NB4 (cell line): Measurements from ENCODE around the gene ANXA4.

ENCODE experiments used
- DNase-seq: peaks from one replicate; pipeline ENCODE4 v3.0.0; 2010; ENCODE audit warnings: low read depth
- H3K4me3 ChIP-seq: one replicate; pipeline ENCODE4 v1.5.1; 2011; ENCODE audit warnings: mild to moderate bottlenecking, low read depth, low read length, moderate library complexity
- MYC ChIP-seq: IDR thresholded peaks from 2 replicates; pipeline ENCODE4 v1.6.1; 2011; ENCODE audit warnings: low read depth, low read length
- POLR2A ChIP-seq: IDR thresholded peaks from 2 replicates; pipeline ENCODE4 v1.6.1; 2011; ENCODE audit warnings: mild to moderate bottlenecking; ENCODE audit not compliant: insufficient read length; ENCODE audit errors: extremely low read depth
- TF ChIP-seq, protein P1 (sequence below): IDR thresholded peaks from one replicate; pipeline ENCODE4 v1.5.1; 2012; ENCODE audit warnings: low read depth, low read length
- TF ChIP-seq, protein P2 (sequence below): IDR thresholded peaks from 2 replicates; pipeline ENCODE4 v1.6.1; 2011; ENCODE audit warnings: low read depth, low read length

ANXA4 gene

DNA sequence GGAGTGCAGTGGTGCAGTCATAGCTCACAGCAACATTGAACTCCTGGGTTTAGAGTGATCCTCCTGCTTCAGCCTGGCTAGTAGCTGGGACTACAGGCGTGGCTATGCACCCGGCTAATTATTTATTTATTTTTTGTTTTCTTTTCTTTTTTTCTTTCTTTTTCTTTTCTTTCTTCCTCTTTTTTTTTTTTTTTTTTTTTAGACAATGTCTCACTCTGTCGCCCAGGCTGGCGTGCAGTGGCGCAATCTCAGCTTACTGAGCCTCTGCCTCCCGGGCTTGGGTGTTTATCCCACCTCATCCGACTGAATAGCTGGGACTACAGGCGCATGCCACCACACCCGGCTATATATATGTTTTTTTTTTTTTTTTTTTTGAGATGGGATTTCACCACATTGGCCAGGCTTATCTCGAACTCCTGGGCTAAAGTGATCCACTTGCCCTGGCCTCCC is 1.4 kb upstream of the ANXA4 start:
- peak; percentile 53 for DNase-seq
- peak overlapping the region; percentile 82 for H3K4me3 ChIP-seq
- TF ChIP-seq MYC (no peak), POLR2A (no peak)
- TF ChIP-seq, protein P1, sequence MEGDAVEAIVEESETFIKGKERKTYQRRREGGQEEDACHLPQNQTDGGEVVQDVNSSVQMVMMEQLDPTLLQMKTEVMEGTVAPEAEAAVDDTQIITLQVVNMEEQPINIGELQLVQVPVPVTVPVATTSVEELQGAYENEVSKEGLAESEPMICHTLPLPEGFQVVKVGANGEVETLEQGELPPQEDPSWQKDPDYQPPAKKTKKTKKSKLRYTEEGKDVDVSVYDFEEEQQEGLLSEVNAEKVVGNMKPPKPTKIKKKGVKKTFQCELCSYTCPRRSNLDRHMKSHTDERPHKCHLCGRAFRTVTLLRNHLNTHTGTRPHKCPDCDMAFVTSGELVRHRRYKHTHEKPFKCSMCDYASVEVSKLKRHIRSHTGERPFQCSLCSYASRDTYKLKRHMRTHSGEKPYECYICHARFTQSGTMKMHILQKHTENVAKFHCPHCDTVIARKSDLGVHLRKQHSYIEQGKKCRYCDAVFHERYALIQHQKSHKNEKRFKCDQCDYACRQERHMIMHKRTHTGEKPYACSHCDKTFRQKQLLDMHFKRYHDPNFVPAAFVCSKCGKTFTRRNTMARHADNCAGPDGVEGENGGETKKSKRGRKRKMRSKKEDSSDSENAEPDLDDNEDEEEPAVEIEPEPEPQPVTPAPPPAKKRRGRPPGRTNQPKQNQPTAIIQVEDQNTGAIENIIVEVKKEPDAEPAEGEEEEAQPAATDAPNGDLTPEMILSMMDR, result no peak
- TF ChIP-seq, protein P2, sequence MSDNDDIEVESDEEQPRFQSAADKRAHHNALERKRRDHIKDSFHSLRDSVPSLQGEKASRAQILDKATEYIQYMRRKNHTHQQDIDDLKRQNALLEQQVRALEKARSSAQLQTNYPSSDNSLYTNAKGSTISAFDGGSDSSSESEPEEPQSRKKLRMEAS, result no peak

DNA sequence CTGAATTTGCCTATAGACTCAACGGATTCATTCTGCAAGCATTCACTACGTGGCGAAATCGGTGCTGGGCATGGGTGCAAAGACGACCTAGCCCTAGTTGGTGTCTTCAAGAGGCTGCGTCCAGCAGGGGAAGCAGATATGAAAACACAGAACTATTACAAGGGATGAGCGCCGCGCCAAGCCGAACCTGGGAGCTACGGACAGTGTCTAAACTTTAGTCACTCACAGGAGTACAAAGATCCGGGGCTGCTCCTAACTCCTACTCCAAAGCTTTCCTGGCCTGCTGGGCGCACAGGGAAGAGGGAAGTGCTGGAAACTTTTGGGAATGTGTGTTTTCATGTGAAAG is 732 bp upstream of the ANXA4 start:
- TF ChIP-seq, protein P2, result no peak
- TF ChIP-seq MYC (no peak), POLR2A (no peak)
- TF ChIP-seq, protein P1, result no peak
- peak; percentile 91 for DNase-seq
- H3K4me3 ChIP-seq, result peak overlapping the region; percentile 82

DNA sequence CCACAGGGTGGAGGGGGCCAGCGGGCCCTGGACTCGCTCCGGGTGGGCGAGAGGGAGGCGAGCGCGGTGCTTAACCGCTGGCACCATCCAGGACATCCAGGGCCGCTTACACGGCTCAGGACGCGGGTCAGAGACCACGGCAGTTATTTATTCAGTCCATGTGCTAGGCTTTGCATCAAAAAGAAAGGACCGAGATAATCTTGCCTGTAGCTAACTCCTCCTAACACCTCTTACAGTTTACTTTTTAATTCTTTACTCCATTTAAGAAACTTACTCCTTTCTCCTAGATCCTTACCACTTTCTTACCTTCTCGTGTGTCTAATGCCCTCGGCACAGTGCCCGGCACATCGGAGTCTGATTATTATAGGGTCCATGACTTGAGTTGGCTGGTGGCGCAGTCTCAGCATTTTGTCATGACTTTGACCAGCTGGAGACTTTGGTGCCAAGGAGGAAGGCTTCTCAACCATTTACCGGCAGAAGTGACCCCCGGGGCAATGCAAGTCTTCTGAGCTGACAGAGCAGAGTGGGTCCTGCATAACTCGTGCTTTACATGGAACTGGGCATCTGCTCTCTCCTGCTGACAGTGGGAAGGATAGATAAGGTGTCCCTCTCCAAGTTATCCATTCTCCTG is 503 bp downstream of the ANXA4 start:
- peak overlapping the region; percentile 82 for H3K4me3 ChIP-seq
- TF ChIP-seq, protein P2, result no peak
- TF ChIP-seq, protein P1, result no peak
- TF ChIP-seq POLR2A, result no peak
- peak; percentile 52 for DNase-seq

DNA sequence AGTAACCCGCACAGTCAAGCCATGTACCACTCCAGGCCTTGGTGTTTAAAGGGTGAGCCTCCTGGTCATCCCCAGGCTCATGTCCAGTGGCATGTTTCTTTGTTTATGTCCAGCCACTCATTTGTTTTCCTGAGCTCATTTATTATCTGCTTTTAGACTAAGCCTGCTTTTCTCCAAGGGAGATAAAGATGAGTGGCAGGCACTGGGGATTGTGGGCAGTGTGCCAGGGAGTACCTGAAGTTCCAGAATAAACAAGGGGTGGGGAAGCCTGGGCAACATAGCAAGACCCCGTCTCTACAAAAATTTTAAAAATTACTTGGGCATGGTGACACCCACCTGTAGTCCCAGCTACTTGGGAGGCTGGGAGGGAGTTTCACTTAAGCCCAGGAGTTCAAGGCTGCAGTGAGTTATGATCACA is 1.9 kb downstream of the ANXA4 start:
- TF ChIP-seq, protein P2, result no peak
- TF ChIP-seq, protein P1, result no peak
- TF ChIP-seq MYC (no peak), POLR2A (no peak)
- no peak overlapping the region for H3K4me3 ChIP-seq

DNA sequence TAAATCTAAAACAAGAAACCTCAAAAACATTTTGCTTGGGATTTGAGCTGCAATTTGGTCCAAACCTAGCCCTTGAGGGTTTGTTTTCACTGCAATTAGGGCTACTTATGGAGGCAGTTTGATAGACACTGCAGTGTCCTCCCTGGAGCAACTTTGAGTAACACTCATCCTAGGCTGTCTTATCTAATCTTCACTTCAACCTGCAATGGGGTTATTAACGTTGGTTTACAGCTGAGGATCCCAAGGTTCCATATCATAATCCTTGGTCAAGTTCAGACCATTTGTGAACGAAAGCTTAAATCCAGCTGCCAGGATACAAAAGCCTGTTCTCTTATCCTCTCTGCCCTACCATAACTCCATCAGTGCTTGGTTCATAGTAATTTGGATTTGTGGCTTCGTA is 2.5 kb downstream of the ANXA4 start:
- TF ChIP-seq MYC (no peak), POLR2A (no peak)
- TF ChIP-seq, protein P2, result no peak
- TF ChIP-seq, protein P1, result no peak
- DNase-seq, result no peak
- H3K4me3 ChIP-seq, result no peak overlapping the region

More for the DNA sequence above, 1.9 kb downstream of the ANXA4 start:
- no peak for DNase-seq
